Diencephalon (tissue), 1 donor: Measurements from ENCODE around the gene SULT4A1. TPM values are rescaled to one million over a fixed set of nuclear protein-coding genes. Genes with fewer than 3 reads are reported as not detected.

ENCODE experiments used
- small RNA-seq: library from RNA; depleted of rRNA; stranded (forward); fragments of <200 nt; gene quantifications from one replicate; pipeline ENCODE3, GENCODE V24; 2014
- total RNA-seq: library from RNA; depleted of rRNA; stranded (reverse); fragments of >200 nt; gene quantifications from one replicate; pipeline ENCODE4 v1.2.3, GENCODE V29; 2014

SULT4A1 gene
- total RNA-seq: 49.4 TPM

GRCh38 chr22:43862074-43862881 is at the start of gene SULT4A1:
Gene SULT4A1, minus strand, starts transcription at chr22:43862513. Its CDS starts 131 bp downstream, at chr22:43862382.

GRCh38 chr22:43891360-43892182 is 29.3 kb upstream of the SULT4A1 start, which contains the start of gene PNPLA5:
Gene PNPLA5, minus strand, starts transcription at chr22:43892013. Its CDS starts 133 bp downstream, at chr22:43891880.

GRCh38 chr22:43812149-43812842 is 50.0 kb downstream of the SULT4A1 start, which contains the start of gene EFCAB6:
Gene EFCAB6, minus strand, starts transcription at chr22:43812305. Its CDS starts 29,987 bp downstream, at chr22:43782318.

Small RNAs within 50 kb of the gene (small RNA-seq; reads per million reads assigned to genes)
- gene HMGN2P9: not detected

Other genes with a start within 250 kb of the SULT4A1 start
- gene EFCAB6, start 50.2 kb downstream of the SULT4A1 start, total RNA-seq: 12.0 TPM
- 0.23 TPM for gene PNPLA5, start 29.5 kb upstream of the SULT4A1 start, total RNA-seq
- 8.1 TPM for gene PNPLA3, start 61.3 kb upstream of the SULT4A1 start, total RNA-seq
- 45.9 TPM for gene SAMM50, start 92.9 kb upstream of the SULT4A1 start, total RNA-seq
- gene PARVB, start 161.8 kb upstream of the SULT4A1 start, total RNA-seq: 12.5 TPM